A549 (cell line): ENCODE results near the gene CRTC2. TPM values are rescaled to one million over a fixed set of nuclear protein-coding genes. Genes with fewer than 3 reads are reported as not detected.
A peak's percentile ranks its signal among the peaks of the same experiment; 100 is the strongest.

ENCODE experiments used
- ATAC-seq, 2 experiments: fragments of 200-7000 bp in 1 of 2; fragments of >200 bp in 1 of 2; cut with Nextera tagmentation in 1 of 2; cut with Tn5 transposase in 1 of 2; 3 replicates each; pipeline versions ENCODE4 v1.8.0 to v1.9.1; 2018 to 2020; ENCODE audit warnings: mild to moderate bottlenecking in 1 of 2, moderate library complexity in 1 of 2
- CTCF ChIA-PET: fragments of 300-600 bp; sonication (Branson Sonifier 250); formaldehyde crosslinking; extraction: SDS; loops from one replicate; lab custom pipeline; 2021; ENCODE audit warnings: antibody characterized with exemption, inconsistent platforms; lab: Yijun Ruan, JAX
- POLR2A ChIA-PET: fragments of 350-600 bp; formaldehyde crosslinking; extraction: SDS; loops from one replicate; lab custom pipeline; 2021; ENCODE audit warnings: antibody characterized with exemption, inconsistent platforms; lab: Yijun Ruan, JAX
- DNase-seq, 2 experiments: peaks; one replicate each; pipeline versions ENCODE4 v3.0.0 to v3.0.0-alpha.2; 2011 to 2016; ENCODE audit warnings: low read depth in 1 of 2, low spot score in 1 of 2
- FAIRE-seq: peaks from 2 replicates; lab custom pipeline; 2011; peaks lifted over from hg19 to GRCh38; lab: Jason Lieb, UNC
- H3K27ac ChIP-seq, 2 experiments: fragments of >200 bp; sonication (Bioruptor Twin); formaldehyde crosslinking; 3 replicates each; pipeline ENCODE4 v1.5.1; 2016 to 2017
- H3K4me1 ChIP-seq: fragments of >200 bp; sonication (Bioruptor Twin); formaldehyde crosslinking; 3 replicates; pipeline ENCODE4 v1.6.1; 2016
- H3K4me2 ChIP-seq: fragments of >200 bp; sonication (Bioruptor Twin); formaldehyde crosslinking; 3 replicates; pipeline ENCODE4 v1.6.1; 2016
- H3K4me3 ChIP-seq: fragments of >200 bp; sonication (Bioruptor Twin); formaldehyde crosslinking; 3 replicates; pipeline ENCODE4 v1.5.1; 2016
- H3K9me3 ChIP-seq: fragments of >200 bp; sonication (Bioruptor Twin); formaldehyde crosslinking; 3 replicates; pipeline ENCODE4 v1.6.1; 2016
- ATOH8 ChIP-seq: fragments of 250-450 bp; sonication (Bioruptor Pico); IDR thresholded peaks from 2 replicates; pipeline ENCODE4 v1.5.0; 2020; ENCODE audit warnings: low read depth, mild to moderate bottlenecking, moderate library complexity
- CBX8 ChIP-seq: fragments of 200-600 bp; sonication (generic); IDR thresholded peaks from 2 replicates; pipeline ENCODE4 v1.6.1; 2016
- CEBPB ChIP-seq, 2 experiments: fragments of >200 bp in 1 of 2; sonication (Bioruptor Twin) in 1 of 2; formaldehyde crosslinking in 1 of 2; IDR thresholded peaks; 2 replicates each; pipeline ENCODE4 v1.6.1; 2012 to 2016
- CHD2 ChIP-seq: fragments of 150-350 bp; IDR thresholded peaks from 2 replicates; pipeline ENCODE4 v1.6.1; 2014; ENCODE audit warnings: low read length; ENCODE audit not compliant: partially characterized antibody
- CHD4 ChIP-seq: fragments of 200-600 bp; sonication (generic); IDR thresholded peaks from 2 replicates; pipeline ENCODE4 v1.6.1; 2016; ENCODE audit warnings: antibody characterized with exemption, mild to moderate bottlenecking, borderline replicate concordance
- E2F6 ChIP-seq: IDR thresholded peaks from 2 replicates; pipeline ENCODE4 v1.6.1; 2012; ENCODE audit warnings: low read depth, borderline replicate concordance
- EP300 ChIP-seq, 2 experiments: fragments of >200 bp; sonication (Bioruptor Twin); formaldehyde crosslinking; IDR thresholded peaks; 2 replicates in 1 of 2; 3 replicates in 1 of 2; pipeline ENCODE4 v1.6.1; 2016 to 2017
- FOSB ChIP-seq: fragments of 250-450 bp; sonication (Bioruptor Pico); IDR thresholded peaks from 2 replicates; pipeline ENCODE4 v1.5.0; 2020; ENCODE audit warnings: mild to moderate bottlenecking, moderate library complexity
- FOXS1 ChIP-seq: fragments of 250-450 bp; sonication (Bioruptor Pico); IDR thresholded peaks from 2 replicates; pipeline ENCODE4 v1.5.0; 2020; ENCODE audit warnings: mild to moderate bottlenecking, moderate library complexity
- HEYL ChIP-seq: fragments of 250-450 bp; sonication (Bioruptor Pico); IDR thresholded peaks from 2 replicates; pipeline ENCODE4 v1.8.0; 2021; ENCODE audit warnings: mild to moderate bottlenecking, moderate library complexity
- HOXB5 ChIP-seq: fragments of 250-450 bp; sonication (Bioruptor Pico); IDR thresholded peaks from 2 replicates; pipeline ENCODE4 v1.5.0; 2020; ENCODE audit warnings: mild to moderate bottlenecking, moderate library complexity
- JUNB ChIP-seq: fragments of >200 bp; sonication (Bioruptor Twin); formaldehyde crosslinking; IDR thresholded peaks from 2 replicates; pipeline ENCODE4 v1.6.1; 2016
- MYC ChIP-seq: IDR thresholded peaks from 2 replicates; pipeline ENCODE4 v1.6.1; 2012; ENCODE audit warnings: mild to moderate bottlenecking, inconsistent platforms, low read length, improper control_type of control experiment, borderline replicate concordance
- NR3C1 ChIP-seq: fragments of >200 bp; sonication (Bioruptor Twin); formaldehyde crosslinking; IDR thresholded peaks from 3 replicates; pipeline ENCODE4 v1.6.1; 2017
- POLR2A ChIP-seq: IDR thresholded peaks from 2 replicates; pipeline ENCODE4 v1.6.1; 2012; ENCODE audit warnings: mild to moderate bottlenecking, low read length
- POLR2AphosphoS2 ChIP-seq: conservative IDR thresholded peaks from 2 replicates; pipeline ENCODE4 v1.6.1; 2012; ENCODE audit warnings: low read length, improper control_type of control experiment, inconsistent platforms
- RAD21 ChIP-seq, 2 experiments: fragments of >200 bp in 1 of 2; sonication (Bioruptor Twin) in 1 of 2; formaldehyde crosslinking in 1 of 2; IDR thresholded peaks in 1 of 2; conservative IDR thresholded peaks in 1 of 2; 2 replicates in 1 of 2; 3 replicates in 1 of 2; pipeline ENCODE4 v1.6.1; 2012 to 2018; ENCODE audit warnings: inconsistent platforms in 1 of 2
- SREBF2 ChIP-seq: fragments of 450-650 bp; IDR thresholded peaks from 2 replicates; pipeline ENCODE4 v1.6.1; 2014; ENCODE audit warnings: mild to moderate bottlenecking, moderate library complexity
- TFCP2L1 ChIP-seq: fragments of 250-450 bp; sonication (Bioruptor Pico); IDR thresholded peaks from 2 replicates; pipeline ENCODE4 v1.5.0; 2021; ENCODE audit warnings: mild to moderate bottlenecking
- WGBS: methylation state at CpG from one replicate; pipeline ENCODE4 v1.1.6; 2017; ENCODE audit errors: missing lambda C conversion rate; 5-methylcytosine and 5-hydroxymethylcytosine counted together
- polyA plus RNA-seq, 4 experiments: library from polyadenylated mRNA; depleted of rRNA in 3 of 4; stranded (reverse); fragments of >200 nt; fragmentation: RNase III in 1 of 4; extraction: RNeasy Plus Mini Kit Qiagen cat#74134 plus additional on column Dnase treatment in 1 of 4; gene quantifications; 2 replicates in 3 of 4; 3 replicates in 1 of 4; pipeline ENCODE4 v1.2.3, GENCODE V29; 2011 to 2017
- TF ChIP-seq, protein P1 (sequence below): fragments of 200-600 bp; sonication (generic); IDR thresholded peaks from 2 replicates; pipeline ENCODE4 v1.6.1; 2016; ENCODE audit warnings: antibody characterized with exemption, mild to moderate bottlenecking, moderate library complexity

CRTC2 gene
- polyA plus RNA-seq, 2 of the 4 experiments (the other 2 are of a cell fraction) = 19.7 to 22.3 TPM

DNA sequence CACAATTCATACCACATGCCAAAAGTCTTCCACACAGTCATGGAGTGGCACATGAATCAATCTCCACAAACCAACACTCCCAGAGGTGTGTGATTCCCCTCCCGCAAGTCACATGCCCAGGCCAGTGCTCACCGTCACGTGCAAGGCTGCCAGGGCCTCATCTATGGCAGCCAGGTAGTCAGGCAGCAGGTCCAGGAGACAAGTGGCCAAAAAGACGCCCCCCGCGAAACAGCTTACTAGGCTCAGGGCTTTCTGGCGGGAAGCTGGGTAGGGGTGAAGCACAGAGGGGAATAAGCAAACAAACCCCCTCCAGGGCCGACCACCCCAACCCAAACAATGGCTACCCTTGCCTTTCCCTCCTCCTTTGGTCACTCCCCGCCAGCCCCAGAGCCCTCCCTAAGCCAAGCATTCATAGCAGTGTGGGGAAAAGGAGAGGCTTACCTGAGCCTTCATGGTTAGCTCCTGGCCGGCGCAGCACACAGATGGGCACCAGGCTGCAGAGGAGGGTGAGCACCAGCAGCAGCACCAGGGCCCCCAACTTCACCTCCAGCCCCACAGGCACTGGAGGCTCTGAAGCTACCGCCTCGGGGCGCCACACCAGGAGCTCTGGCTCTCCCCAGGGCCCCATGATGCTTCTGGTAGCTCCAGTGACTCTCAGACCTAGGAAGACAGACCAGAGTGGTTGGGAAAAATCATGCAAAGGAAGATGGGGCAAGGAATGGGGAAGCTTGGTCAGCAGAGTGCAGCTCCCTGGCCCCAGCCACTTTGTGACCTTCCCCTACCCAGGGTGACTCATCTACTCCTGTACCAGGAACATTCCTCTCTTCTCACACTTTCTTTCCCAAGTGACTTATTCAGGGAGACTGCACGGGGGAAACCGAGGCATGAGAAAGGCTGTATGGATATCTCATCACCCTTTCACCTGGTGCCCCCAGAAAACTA lies 3.9 kb upstream of the CRTC2 start (continued):
- no peak for TF ChIP-seq EP300 (IDR thresholded peaks at IDR 0.05)

DNA sequence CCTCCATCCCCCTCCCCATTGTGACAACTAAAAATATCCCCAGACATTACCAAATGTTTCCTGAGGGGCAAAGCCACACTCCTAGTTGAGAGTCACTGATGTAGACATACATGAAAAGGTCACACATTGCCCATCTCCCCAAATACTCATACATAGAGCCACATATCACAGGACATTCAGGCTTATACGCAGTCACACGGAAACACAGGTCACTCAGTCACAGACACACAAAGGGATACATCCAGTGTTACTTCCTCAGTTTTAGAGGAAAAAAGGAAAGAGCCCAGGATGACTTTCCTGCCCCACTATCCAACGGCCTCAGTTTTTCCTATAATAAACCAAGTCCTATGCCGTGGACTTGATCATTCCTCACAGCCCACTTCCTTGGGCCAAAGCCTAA lies 3.0 kb upstream of the CRTC2 start:
- CTCF ChIA-PET = interaction anchor here (1.0 to 3.6 kb wide), 3 partner anchors 15 to 164 kb away, joined by 3 to 20 read pairs (median 6); partner anchors contain the start of genes DENND4B and RAB13
- POLR2A ChIA-PET = interaction anchor here (4.0 kb wide), 1 partner anchor 29 kb away, joined by 30 read pairs; the partner anchor contains the start of gene RPS27
- Histone ChIP-seq H3K9me3 (no peaks in the 10 kb centered on the region), H3K4me3 (no peak overlapping the region), H3K4me2 (peak overlapping the region; percentile 84), H3K27ac (no peak overlapping the region; a peak in 1 of 6 replicates), H3K4me1 (peaks cover 41% of the 10 kb centered on the region)
- DNase-seq = no peak
- WGBS = 84% methylated on average over 4 of the region's 4 CpGs
- TF ChIP-seq JUNB (no peak), HOXB5 (no peak), CEBPB (IDR thresholded peaks at IDR 0.05) (no peak), CHD4 (no peak), CHD2 (no peak), MYC (no peak), CBX8 (no peak), SREBF2 (no peak), POLR2AphosphoS2 (no peak), ATOH8 (no peak), FOXS1 (CRISPR knock-in tag) (no peak), POLR2A (no peak), TFCP2L1 (CRISPR knock-in tag) (no peak), FOSB (no peak), NR3C1 (no peak), RAD21 (conservative IDR thresholded peaks at IDR 0.05 in 1 of 2, IDR thresholded peaks at IDR 0.05 in 1 of 2) (no peak)
- TF ChIP-seq, protein P1, sequence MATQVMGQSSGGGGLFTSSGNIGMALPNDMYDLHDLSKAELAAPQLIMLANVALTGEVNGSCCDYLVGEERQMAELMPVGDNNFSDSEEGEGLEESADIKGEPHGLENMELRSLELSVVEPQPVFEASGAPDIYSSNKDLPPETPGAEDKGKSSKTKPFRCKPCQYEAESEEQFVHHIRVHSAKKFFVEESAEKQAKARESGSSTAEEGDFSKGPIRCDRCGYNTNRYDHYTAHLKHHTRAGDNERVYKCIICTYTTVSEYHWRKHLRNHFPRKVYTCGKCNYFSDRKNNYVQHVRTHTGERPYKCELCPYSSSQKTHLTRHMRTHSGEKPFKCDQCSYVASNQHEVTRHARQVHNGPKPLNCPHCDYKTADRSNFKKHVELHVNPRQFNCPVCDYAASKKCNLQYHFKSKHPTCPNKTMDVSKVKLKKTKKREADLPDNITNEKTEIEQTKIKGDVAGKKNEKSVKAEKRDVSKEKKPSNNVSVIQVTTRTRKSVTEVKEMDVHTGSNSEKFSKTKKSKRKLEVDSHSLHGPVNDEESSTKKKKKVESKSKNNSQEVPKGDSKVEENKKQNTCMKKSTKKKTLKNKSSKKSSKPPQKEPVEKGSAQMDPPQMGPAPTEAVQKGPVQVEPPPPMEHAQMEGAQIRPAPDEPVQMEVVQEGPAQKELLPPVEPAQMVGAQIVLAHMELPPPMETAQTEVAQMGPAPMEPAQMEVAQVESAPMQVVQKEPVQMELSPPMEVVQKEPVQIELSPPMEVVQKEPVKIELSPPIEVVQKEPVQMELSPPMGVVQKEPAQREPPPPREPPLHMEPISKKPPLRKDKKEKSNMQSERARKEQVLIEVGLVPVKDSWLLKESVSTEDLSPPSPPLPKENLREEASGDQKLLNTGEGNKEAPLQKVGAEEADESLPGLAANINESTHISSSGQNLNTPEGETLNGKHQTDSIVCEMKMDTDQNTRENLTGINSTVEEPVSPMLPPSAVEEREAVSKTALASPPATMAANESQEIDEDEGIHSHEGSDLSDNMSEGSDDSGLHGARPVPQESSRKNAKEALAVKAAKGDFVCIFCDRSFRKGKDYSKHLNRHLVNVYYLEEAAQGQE = no peak
- FAIRE-seq = no peak
- no peak for ATAC-seq

DNA sequence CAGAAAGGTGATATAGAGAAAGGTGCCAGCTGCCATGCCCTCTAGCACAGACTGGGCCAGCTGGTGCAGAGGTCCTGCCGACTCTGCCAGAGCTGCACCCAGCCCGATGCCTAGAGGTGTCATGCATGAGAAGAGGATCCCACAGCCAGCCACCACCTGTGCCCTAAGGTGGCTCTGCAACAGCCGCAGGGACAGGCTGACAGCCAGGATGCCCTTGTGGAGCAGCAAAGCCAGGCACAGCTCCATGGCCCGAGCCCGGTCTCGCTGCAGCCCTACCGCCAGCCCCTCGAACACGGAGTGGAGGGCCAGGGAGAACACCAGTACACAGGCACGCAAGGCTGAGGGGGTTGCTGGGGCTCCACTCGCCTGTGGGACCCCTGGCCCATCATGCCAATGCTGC lies 1.8 kb upstream of the CRTC2 start:
- TF ChIP-seq E2F6 (no peak), HEYL (CRISPR knock-in tag) (no peak)
- TF ChIP-seq, all 56 proteins: peak for 0
- CTCF ChIA-PET = interaction anchor here (1.4 to 7.5 kb wide), 3 partner anchors 14 to 26 kb away, joined by 6 to 75 read pairs (median 20); partner anchors contain the start of genes DENND4B and RAB13
- POLR2A ChIA-PET = no interaction called here
- Histone ChIP-seq H3K27ac (no peak overlapping the region), H3K9me3 (no peaks in the 10 kb centered on the region), H3K4me1 (peaks cover 37% of the 10 kb centered on the region), H3K4me2 (no peak overlapping the region), H3K4me3 (no peak overlapping the region)
- FAIRE-seq (no peak), ATAC-seq (no peak), DNase-seq (no peak)
- WGBS = 98% methylated on average over 9 of the region's 11 CpGs
